GM12878 (cell line): ENCODE results near the gene SHANK3.

Experiments
- EED ChIP-seq: sonication (generic); IDR thresholded peaks from 2 replicates; pipeline ENCODE4 v1.6.1; 2016; ENCODE audit warnings: antibody characterized with exemption, low read depth
- EZH2 ChIP-seq: IDR thresholded peaks from 2 replicates; pipeline ENCODE4 v1.6.1; 2012; ENCODE audit warnings: low read depth, mild to moderate bottlenecking, control low read depth, inconsistent platforms, low read length, borderline replicate concordance; ENCODE audit not compliant: control insufficient read depth
- STAT1 ChIP-seq: fragments of 450-650 bp; conservative IDR thresholded peaks from 2 replicates; pipeline ENCODE4 v1.6.1; 2014; ENCODE audit warnings: antibody characterized with exemption, mild to moderate bottlenecking
- SUPT20H ChIP-seq: IDR thresholded peaks from 2 replicates; pipeline ENCODE4 v1.6.1; 2011; ENCODE audit warnings: low read depth, mild to moderate bottlenecking, low read length, moderate library complexity, borderline replicate concordance; ENCODE audit not compliant: control insufficient read depth

DNA sequence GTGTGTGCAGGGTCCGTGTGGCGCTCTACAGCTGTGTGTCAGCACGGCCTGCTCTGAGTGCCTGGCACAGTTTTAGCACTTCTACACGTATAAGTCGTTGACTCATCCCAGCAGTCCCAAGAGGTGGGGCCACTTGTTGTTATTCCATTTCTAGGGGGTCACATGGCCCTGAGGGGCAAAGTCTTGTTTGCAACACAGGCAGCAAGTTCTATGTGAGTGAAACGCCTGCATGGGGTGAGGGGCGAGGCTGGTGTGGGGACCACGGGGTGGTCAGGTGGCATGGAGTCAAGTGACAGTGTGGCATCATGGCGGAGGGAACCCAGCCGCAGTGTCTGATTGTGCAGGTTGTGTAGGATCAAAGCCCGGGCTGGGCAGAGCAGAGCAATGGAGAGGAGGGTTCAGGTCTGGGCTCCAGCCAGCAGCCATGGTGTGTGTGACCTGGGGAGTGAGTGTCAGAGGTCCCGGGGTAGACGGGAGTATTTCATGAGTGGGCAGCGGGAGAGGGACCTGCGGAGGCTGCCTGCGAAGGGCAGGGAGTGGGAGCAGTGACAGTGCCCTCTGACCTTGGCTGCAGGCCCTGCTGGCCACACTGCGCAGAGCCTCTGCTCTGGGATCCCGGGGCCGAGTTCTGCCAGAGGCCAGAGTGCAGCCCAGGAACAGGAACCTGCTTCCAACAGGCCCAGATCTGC is 27.9 kb downstream of the SHANK3 start:
- TF ChIP-seq SUPT20H (no peak), EZH2 (no peak), STAT1 (no peak), EED (no peak)
